ENCODE measurements around the gene LMX1A. TPM values are rescaled to one million over a fixed set of nuclear protein-coding genes. Genes with fewer than 3 reads are reported as not detected.

The LMX1A gene
- total RNA-seq, 6 experiments from 2014 or later, result not detected

- H3K4me1 Mint-ChIP-seq (ENCODE audit: low read depth), result peaks cover 23% of the 10 kb centered on the region
- H3K36me3 Mint-ChIP-seq (ENCODE audit: low read depth), result no peaks in the 10 kb centered on the region
- TF ChIP-seq CTCF (IDR thresholded peaks at IDR 0.05), result no peak
- H3K27ac Mint-ChIP-seq, result no peak overlapping the region
- H3K27me3 Mint-ChIP-seq (ENCODE audit: insufficient read depth), result peaks cover 34% of the 10 kb centered on the region
- no peak overlapping the region for H3K4me3 Mint-ChIP-seq
- DNase-seq, result no peak
- no peaks in the 10 kb centered on the region for H3K9me3 Mint-ChIP-seq
Observed at GRCh38 chr1:165395478-165395877, 39.0 kb upstream of the LMX1A start.

GRCh38 chr1:165392634-165393571 is 36.4 kb upstream of the LMX1A start:
- TF ChIP-seq CTCF (IDR thresholded peaks at IDR 0.05), result peak; percentile 95
- H3K4me1 Mint-ChIP-seq (ENCODE audit: low read depth), result peaks cover 18% of the 10 kb centered on the region
- DNase-seq, result peak; percentile 84
- no peaks in the 10 kb centered on the region for H3K36me3 Mint-ChIP-seq (ENCODE audit: low read depth)
- H3K9me3 Mint-ChIP-seq, result no peaks in the 10 kb centered on the region
- peak overlapping the region; percentile 20; the same call in 1 of the 2 replicates for H3K4me3 Mint-ChIP-seq
- H3K27ac Mint-ChIP-seq, result no peak overlapping the region
- peaks cover 37% of the 10 kb centered on the region for H3K27me3 Mint-ChIP-seq (ENCODE audit: insufficient read depth)

GRCh38 chr1:165389609-165390008 is 33.1 kb upstream of the LMX1A start:
- Mint-ChIP-seq H3K4me3 (no peak overlapping the region), H3K27ac (no peak overlapping the region), H3K36me3 (ENCODE audit: low read depth) (no peaks in the 10 kb centered on the region), H3K4me1 (ENCODE audit: low read depth) (peaks cover 17% of the 10 kb centered on the region), H3K9me3 (no peaks in the 10 kb centered on the region), H3K27me3 (ENCODE audit: insufficient read depth) (peaks cover 37% of the 10 kb centered on the region)
- no peak for DNase-seq
- no peak for TF ChIP-seq CTCF (IDR thresholded peaks at IDR 0.05)

GRCh38 chr1:165387961-165388360 is 31.4 kb upstream of the LMX1A start:
- no peak for TF ChIP-seq CTCF (IDR thresholded peaks at IDR 0.05)
- Mint-ChIP-seq H3K36me3 (ENCODE audit: low read depth) (no peaks in the 10 kb centered on the region), H3K4me1 (ENCODE audit: low read depth) (peaks cover 18% of the 10 kb centered on the region), H3K4me3 (no peak overlapping the region), H3K9me3 (no peaks in the 10 kb centered on the region), H3K27ac (no peak overlapping the region), H3K27me3 (ENCODE audit: insufficient read depth) (peaks cover 21% of the 10 kb centered on the region)
- DNase-seq, result no peak

DNA sequence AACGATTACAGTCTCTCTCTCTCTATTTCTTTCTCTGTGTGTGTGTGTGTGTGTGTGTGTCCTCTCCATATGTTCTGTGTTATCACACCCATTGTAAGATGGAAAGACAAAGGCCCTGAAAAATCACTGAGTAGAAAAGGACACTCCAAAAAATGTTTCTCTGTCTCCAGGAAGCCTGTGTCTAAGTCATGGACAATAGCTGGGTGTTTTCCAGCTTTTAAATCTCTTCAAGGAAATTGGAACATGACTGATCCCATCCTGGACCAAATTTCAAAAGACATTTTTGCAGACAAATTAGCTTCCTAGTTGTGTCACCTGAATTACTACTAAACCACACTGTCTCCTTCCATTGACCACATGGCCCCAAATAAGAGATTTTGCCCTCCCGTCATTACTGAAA is 31.0 kb upstream of the LMX1A start:
- Mint-ChIP-seq H3K27ac (no peak overlapping the region), H3K27me3 (ENCODE audit: insufficient read depth) (peaks cover 16% of the 10 kb centered on the region), H3K36me3 (ENCODE audit: low read depth) (no peaks in the 10 kb centered on the region), H3K4me1 (ENCODE audit: low read depth) (peaks cover 19% of the 10 kb centered on the region), H3K4me3 (no peak overlapping the region), H3K9me3 (no peaks in the 10 kb centered on the region)
- no peak for TF ChIP-seq CTCF (IDR thresholded peaks at IDR 0.05)
- DNase-seq, result no peak
